Endothelial cell of umbilical vein (primary cell): ENCODE measurements around the gene TNS1.

Source experiments
- EZH2 ChIP-seq: IDR thresholded peaks from 2 replicates; pipeline ENCODE4 v1.6.1; 2012; ENCODE audit warnings: borderline replicate concordance, low read depth, mild to moderate bottlenecking, moderate library complexity, low read length, inconsistent platforms; ENCODE audit not compliant: severe bottlenecking
- FOS ChIP-seq: IDR thresholded peaks from 2 replicates; pipeline ENCODE4 v1.6.1; 2011; ENCODE audit warnings: mild to moderate bottlenecking, low read length, moderate library complexity, borderline replicate concordance; ENCODE audit not compliant: insufficient read depth
- JUN ChIP-seq: IDR thresholded peaks from 2 replicates; pipeline ENCODE4 v1.6.1; 2011; ENCODE audit warnings: borderline replicate concordance, low read depth; ENCODE audit not compliant: insufficient read length, insufficient read depth
- POLR2A ChIP-seq: IDR thresholded peaks from 2 replicates; pipeline ENCODE4 v1.6.1; 2012; ENCODE audit warnings: low read depth, mild to moderate bottlenecking, control low read depth, low read length
- TF ChIP-seq, protein P1 (sequence below), 2 donors: IDR thresholded peaks; 1 replicate in 1 of 2; 2 replicates in 1 of 2; pipeline ENCODE4 v1.5.1; 2011; ENCODE audit warnings: low read length in 2 of 2, mild to moderate bottlenecking in 2 of 2, moderate library complexity in 2 of 2, control low read depth in 1 of 2, inconsistent platforms in 1 of 2, low read depth in 1 of 2; ENCODE audit not compliant: insufficient read depth in 1 of 2; ENCODE audit errors: extremely low read depth in 1 of 2

DNA sequence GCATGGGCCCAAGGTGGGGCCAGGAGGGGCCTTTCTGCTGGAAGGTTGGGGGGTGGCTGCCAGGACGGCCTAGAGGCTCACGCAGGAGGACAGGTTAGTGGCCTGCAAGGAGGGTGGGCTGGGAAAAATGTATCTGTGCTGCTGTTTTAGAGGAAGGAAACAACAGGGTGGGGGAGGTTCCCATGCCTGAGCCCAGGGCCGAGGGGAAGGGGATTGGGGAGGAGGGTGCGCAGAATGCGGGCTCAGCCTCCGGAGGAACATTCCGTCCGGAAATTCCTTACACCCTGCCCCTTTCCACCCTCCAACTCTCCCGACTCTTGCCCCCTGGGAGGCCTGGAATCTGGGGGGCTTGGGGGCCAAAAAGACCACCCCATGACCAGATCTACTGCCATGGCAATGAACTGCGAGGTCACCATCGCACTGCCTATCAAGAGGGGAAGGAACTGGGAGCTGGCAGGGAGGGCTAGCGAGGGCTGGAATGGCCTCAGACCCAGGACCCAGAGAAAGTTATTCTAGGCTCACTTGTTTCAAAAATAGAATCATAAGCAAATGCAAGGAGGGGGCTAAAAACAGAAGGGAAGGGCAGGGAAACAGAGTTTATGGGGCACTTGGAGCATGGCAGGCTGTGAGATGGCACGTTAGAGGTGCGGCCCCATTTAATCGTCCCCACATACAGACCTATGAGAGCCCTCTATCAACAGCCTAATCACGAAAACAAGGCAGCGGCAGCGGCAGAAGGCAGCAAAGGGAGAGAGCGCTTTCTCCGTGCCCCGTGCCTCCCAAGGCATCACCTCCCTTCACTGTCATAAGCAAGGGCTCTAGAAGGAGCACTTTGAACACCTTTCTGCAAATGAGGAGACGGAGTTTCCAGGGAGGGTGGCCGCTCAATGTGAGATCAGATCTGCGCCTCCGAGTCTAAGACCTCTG is 90.4 kb downstream of the TNS1 start:
- TF ChIP-seq, protein P1, sequence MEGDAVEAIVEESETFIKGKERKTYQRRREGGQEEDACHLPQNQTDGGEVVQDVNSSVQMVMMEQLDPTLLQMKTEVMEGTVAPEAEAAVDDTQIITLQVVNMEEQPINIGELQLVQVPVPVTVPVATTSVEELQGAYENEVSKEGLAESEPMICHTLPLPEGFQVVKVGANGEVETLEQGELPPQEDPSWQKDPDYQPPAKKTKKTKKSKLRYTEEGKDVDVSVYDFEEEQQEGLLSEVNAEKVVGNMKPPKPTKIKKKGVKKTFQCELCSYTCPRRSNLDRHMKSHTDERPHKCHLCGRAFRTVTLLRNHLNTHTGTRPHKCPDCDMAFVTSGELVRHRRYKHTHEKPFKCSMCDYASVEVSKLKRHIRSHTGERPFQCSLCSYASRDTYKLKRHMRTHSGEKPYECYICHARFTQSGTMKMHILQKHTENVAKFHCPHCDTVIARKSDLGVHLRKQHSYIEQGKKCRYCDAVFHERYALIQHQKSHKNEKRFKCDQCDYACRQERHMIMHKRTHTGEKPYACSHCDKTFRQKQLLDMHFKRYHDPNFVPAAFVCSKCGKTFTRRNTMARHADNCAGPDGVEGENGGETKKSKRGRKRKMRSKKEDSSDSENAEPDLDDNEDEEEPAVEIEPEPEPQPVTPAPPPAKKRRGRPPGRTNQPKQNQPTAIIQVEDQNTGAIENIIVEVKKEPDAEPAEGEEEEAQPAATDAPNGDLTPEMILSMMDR (IDR thresholded peaks at IDR 0.05; ENCODE audit: extremely low read depth in 1 of 2, insufficient read depth in 1 of 2, low read depth in 1 of 2, low read length in 2 of 2) = no peak
- TF ChIP-seq POLR2A (no peak), EZH2 (no peak), JUN (no peak), FOS (no peak)
